HepG2 (cell line): Measurements from ENCODE around the gene COL9A3. TPM values are rescaled to one million over a fixed set of nuclear protein-coding genes. Genes with fewer than 3 reads are reported as not detected.

Source experiments
- CCDC6 ChIP-seq: sonication (generic); formaldehyde crosslinking; IDR thresholded peaks from 2 replicates; pipeline ENCODE4 v1.8.1; 2022; ENCODE audit warnings: mild to moderate bottlenecking, missing genetic modification reagents, moderate library complexity
- EEA1 ChIP-seq: sonication (generic); formaldehyde crosslinking; IDR thresholded peaks from 2 replicates; pipeline ENCODE4 v1.5.1; 2020; ENCODE audit warnings: mild to moderate bottlenecking, missing genetic modification reagents, borderline replicate concordance
- GABPA ChIP-seq, 2 experiments: IDR thresholded peaks; 2 replicates each; pipeline ENCODE4 v1.6.1; 2011 to 2016; ENCODE audit warnings: low read depth in 2 of 2, low read length in 1 of 2, missing biosample characterization in 1 of 2, missing genetic modification characterization in 1 of 2
- GFI1 ChIP-seq: sonication (generic); formaldehyde crosslinking; IDR thresholded peaks from 2 replicates; pipeline ENCODE4 v1.5.0; 2020; ENCODE audit warnings: missing genetic modification reagents, mild to moderate bottlenecking, borderline replicate concordance
- HOXA9 ChIP-seq: sonication (generic); formaldehyde crosslinking; IDR thresholded peaks from 2 replicates; pipeline ENCODE4 v1.8.1; 2022; ENCODE audit warnings: missing genetic modification reagents, mild to moderate bottlenecking, moderate library complexity, borderline replicate concordance
- MAF1 ChIP-seq: sonication (generic); formaldehyde crosslinking; IDR thresholded peaks from 2 replicates; pipeline ENCODE4 v1.5.0; 2020; ENCODE audit warnings: missing genetic modification reagents, borderline replicate concordance
- PRMT3 ChIP-seq: sonication (generic); formaldehyde crosslinking; IDR thresholded peaks from 2 replicates; pipeline ENCODE4 v1.8.1; 2022; ENCODE audit warnings: low read depth, mild to moderate bottlenecking, moderate library complexity, missing genetic modification reagents, borderline replicate concordance
- SCMH1 ChIP-seq: sonication (generic); formaldehyde crosslinking; IDR thresholded peaks from 2 replicates; pipeline ENCODE4 v1.9.0; 2021; ENCODE audit warnings: missing genetic modification reagents, mild to moderate bottlenecking, borderline replicate concordance
- SMAD9 ChIP-seq: sonication (generic); formaldehyde crosslinking; IDR thresholded peaks from 2 replicates; pipeline ENCODE4 v1.5.1; 2020; ENCODE audit warnings: mild to moderate bottlenecking, missing genetic modification reagents
- SNAPC5 ChIP-seq: sonication (generic); formaldehyde crosslinking; IDR thresholded peaks from 2 replicates; pipeline ENCODE4 v1.8.1; 2023; ENCODE audit warnings: mild to moderate bottlenecking, missing genetic modification reagents, borderline replicate concordance
- SP5 ChIP-seq: IDR thresholded peaks from 2 replicates; pipeline ENCODE4 v1.6.1; 2016; ENCODE audit warnings: low read depth, borderline replicate concordance
- SUZ12 ChIP-seq: fragments of 150-350 bp; IDR thresholded peaks from 2 replicates; pipeline ENCODE4 v1.6.1; 2014; ENCODE audit warnings: low read depth, low read length
- ZBTB43 ChIP-seq: sonication (generic); formaldehyde crosslinking; conservative IDR thresholded peaks from 2 replicates; pipeline ENCODE4 v1.4.0; 2020; ENCODE audit warnings: missing genetic modification reagents
- ZBTB8A ChIP-seq: sonication (generic); formaldehyde crosslinking; IDR thresholded peaks from 2 replicates; pipeline ENCODE4 v1.4.0; 2020; ENCODE audit warnings: mild to moderate bottlenecking, low read depth, missing genetic modification reagents, borderline replicate concordance
- ZNF160 ChIP-seq: sonication (generic); formaldehyde crosslinking; IDR thresholded peaks from 2 replicates; pipeline ENCODE4 v1.8.0; 2022; ENCODE audit warnings: mild to moderate bottlenecking, inconsistent platforms, missing genetic modification reagents
- ZNF224 ChIP-seq: sonication (generic); formaldehyde crosslinking; IDR thresholded peaks from 2 replicates; pipeline ENCODE4 v1.5.0; 2020; ENCODE audit warnings: mild to moderate bottlenecking, missing genetic modification reagents
- ZNF329 ChIP-seq: sonication (generic); formaldehyde crosslinking; IDR thresholded peaks from 2 replicates; pipeline ENCODE4 v1.9.0; 2021; ENCODE audit warnings: low read depth, mild to moderate bottlenecking, missing genetic modification reagents
- ZNF451 ChIP-seq: sonication (generic); formaldehyde crosslinking; IDR thresholded peaks from 2 replicates; pipeline ENCODE4 v1.5.0; 2020; ENCODE audit warnings: mild to moderate bottlenecking, missing genetic modification reagents
- ZNF720 ChIP-seq: sonication (generic); formaldehyde crosslinking; IDR thresholded peaks from 2 replicates; pipeline ENCODE4 v1.4.0; 2020; ENCODE audit warnings: missing genetic modification reagents
- ZNF768 ChIP-seq: sonication (generic); formaldehyde crosslinking; IDR thresholded peaks from 2 replicates; pipeline ENCODE4 v1.4.0; 2020; ENCODE audit warnings: missing genetic modification reagents
- ZSCAN30 ChIP-seq: sonication (generic); formaldehyde crosslinking; IDR thresholded peaks from 2 replicates; pipeline ENCODE4 v1.5.0; 2020; ENCODE audit warnings: mild to moderate bottlenecking, missing genetic modification reagents
- ZSCAN31 ChIP-seq: sonication (generic); formaldehyde crosslinking; IDR thresholded peaks from 2 replicates; pipeline ENCODE4 v1.5.0; 2020; ENCODE audit warnings: low read depth, mild to moderate bottlenecking, missing genetic modification reagents
- polyA plus RNA-seq, 8 experiments: library from polyadenylated mRNA; depleted of rRNA in 3 of 8; stranded (reverse) in 7 of 8; unstranded in 1 of 8; fragments of >200 nt; fragmentation: Illumina TruSeq in 4 of 8; extraction: Trizol in 4 of 8; gene quantifications; 2 replicates each; pipeline versions ENCODE4 v1.2.1 to v1.2.3, GENCODE V29; 2011 to 2016; ENCODE audit warnings: low read depth in 4 of 8, missing spikeins in 1 of 8, mixed read lengths in 1 of 8; ENCODE audit not compliant: insufficient read depth in 1 of 8
- total RNA-seq, 5 experiments: library from RNA; depleted of rRNA; stranded (reverse); fragments of >200 nt; fragmentation: Illumina TruSeq; extraction: Trizol; gene quantifications; 2 replicates each; pipeline ENCODE4 v1.2.3, GENCODE V29; 2016; ENCODE audit warnings: low read depth in 1 of 5
- TF ChIP-seq, protein P1 (sequence below): IDR thresholded peaks from 2 replicates; pipeline ENCODE4 v1.6.1; 2016; ENCODE audit warnings: low read depth, control low read depth
- TF ChIP-seq, protein P2 (sequence below): sonication (generic); formaldehyde crosslinking; IDR thresholded peaks from 2 replicates; pipeline ENCODE4 v1.4.0; 2020; ENCODE audit warnings: missing genetic modification reagents
- TF ChIP-seq, protein P3 (sequence below): sonication (generic); formaldehyde crosslinking; IDR thresholded peaks from 2 replicates; pipeline ENCODE4 v1.8.0; 2022; ENCODE audit warnings: mild to moderate bottlenecking, missing genetic modification reagents, moderate library complexity

The COL9A3 gene
- total and polyA plus RNA-seq, 2 of the 13 experiments (the other 11 are each of a cell fraction or from before 2014, with no cell fraction given): 155 to 204 TPM

- TF ChIP-seq SMAD9 (CRISPR knock-in tag) (no peak), SUZ12 (no peak), ZSCAN31 (CRISPR knock-in tag) (peak; percentile 30; the same call in 1 of the 2 replicates), ZNF451 (CRISPR knock-in tag) (peak; percentile 70; the same call in 1 of the 2 replicates), ZNF160 (CRISPR knock-in tag) (peak; percentile 70; the same call in 1 of the 2 replicates), PRMT3 (CRISPR knock-in tag) (no peak), ZNF720 (CRISPR knock-in tag) (no peak; the same call in 1 of the 2 replicates), ZBTB43 (CRISPR knock-in tag) (no peak), ZBTB8A (CRISPR knock-in tag) (no peak), CCDC6 (no peak; the same call in 1 of the 2 replicates), HOXA9 (CRISPR knock-in tag) (peak; percentile 55; the same call in 1 of the 2 replicates), ZNF224 (CRISPR knock-in tag) (no peak), ZNF768 (peak; percentile 79; the same call in 1 of the 2 replicates), GABPA (IDR thresholded peaks at IDR 0.05; ENCODE audit: low read depth, low read length) (no peak), GABPA (CRISPR knock-in tag; IDR thresholded peaks at IDR 0.05; ENCODE audit: low read depth) (no peak), GFI1 (CRISPR knock-in tag) (no peak), SP5 (CRISPR knock-in tag) (0 out of 2 replicates have a peak, but pooled peaks have one; percentile 21), MAF1 (CRISPR knock-in tag) (no peak), SNAPC5 (CRISPR knock-in tag) (0 out of 2 replicates have a peak, but pooled peaks have one; percentile 53), ZSCAN30 (CRISPR knock-in tag) (no peak), EEA1 (CRISPR knock-in tag) (0 out of 2 replicates have a peak, but pooled peaks have one; percentile 62), ZNF329 (peak; percentile 78; the same call in 1 of the 2 replicates), SCMH1 (CRISPR knock-in tag) (no peak)
- TF ChIP-seq, protein P1, sequence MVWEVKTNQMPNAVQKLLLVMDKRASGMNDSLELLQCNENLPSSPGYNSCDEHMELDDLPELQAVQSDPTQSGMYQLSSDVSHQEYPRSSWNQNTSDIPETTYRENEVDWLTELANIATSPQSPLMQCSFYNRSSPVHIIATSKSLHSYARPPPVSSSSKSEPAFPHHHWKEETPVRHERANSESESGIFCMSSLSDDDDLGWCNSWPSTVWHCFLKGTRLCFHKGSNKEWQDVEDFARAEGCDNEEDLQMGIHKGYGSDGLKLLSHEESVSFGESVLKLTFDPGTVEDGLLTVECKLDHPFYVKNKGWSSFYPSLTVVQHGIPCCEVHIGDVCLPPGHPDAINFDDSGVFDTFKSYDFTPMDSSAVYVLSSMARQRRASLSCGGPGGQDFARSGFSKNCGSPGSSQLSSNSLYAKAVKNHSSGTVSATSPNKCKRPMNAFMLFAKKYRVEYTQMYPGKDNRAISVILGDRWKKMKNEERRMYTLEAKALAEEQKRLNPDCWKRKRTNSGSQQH (CRISPR knock-in tag): no peak; the same call in 1 of the 2 replicates
- TF ChIP-seq, protein P2, sequence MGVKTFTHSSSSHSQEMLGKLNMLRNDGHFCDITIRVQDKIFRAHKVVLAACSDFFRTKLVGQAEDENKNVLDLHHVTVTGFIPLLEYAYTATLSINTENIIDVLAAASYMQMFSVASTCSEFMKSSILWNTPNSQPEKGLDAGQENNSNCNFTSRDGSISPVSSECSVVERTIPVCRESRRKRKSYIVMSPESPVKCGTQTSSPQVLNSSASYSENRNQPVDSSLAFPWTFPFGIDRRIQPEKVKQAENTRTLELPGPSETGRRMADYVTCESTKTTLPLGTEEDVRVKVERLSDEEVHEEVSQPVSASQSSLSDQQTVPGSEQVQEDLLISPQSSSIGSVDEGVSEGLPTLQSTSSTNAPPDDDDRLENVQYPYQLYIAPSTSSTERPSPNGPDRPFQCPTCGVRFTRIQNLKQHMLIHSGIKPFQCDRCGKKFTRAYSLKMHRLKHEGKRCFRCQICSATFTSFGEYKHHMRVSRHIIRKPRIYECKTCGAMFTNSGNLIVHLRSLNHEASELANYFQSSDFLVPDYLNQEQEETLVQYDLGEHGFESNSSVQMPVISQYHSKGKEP (CRISPR knock-in tag): no peak
- TF ChIP-seq, protein P3, sequence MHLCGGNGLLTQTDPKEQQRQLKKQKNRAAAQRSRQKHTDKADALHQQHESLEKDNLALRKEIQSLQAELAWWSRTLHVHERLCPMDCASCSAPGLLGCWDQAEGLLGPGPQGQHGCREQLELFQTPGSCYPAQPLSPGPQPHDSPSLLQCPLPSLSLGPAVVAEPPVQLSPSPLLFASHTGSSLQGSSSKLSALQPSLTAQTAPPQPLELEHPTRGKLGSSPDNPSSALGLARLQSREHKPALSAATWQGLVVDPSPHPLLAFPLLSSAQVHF: peak; percentile 81; the same call in 1 of the 2 replicates
Observed at GRCh38 chr20:62804627-62805154, 12.2 kb upstream of the COL9A3 start, which contains the start of gene OGFR (continued).
